Esophagus squamous epithelium (tissue), 4 donors: Measurements from ENCODE around the gene IMMT.

Experiments used
- CTCF ChIP-seq, 6 experiments: fragments of 450-650 bp in 4 of 6; fragments of 200-600 bp in 2 of 6; sonication (generic) in 2 of 6; IDR thresholded peaks; one replicate each; pipeline ENCODE4 v1.5.1; 2016 to 2019; ENCODE audit warnings: antibody characterized with exemption in 6 of 6, mild to moderate bottlenecking in 4 of 6, moderate library complexity in 4 of 6
- POLR2A ChIP-seq, 4 donors: fragments of 450-650 bp; IDR thresholded peaks; one replicate each; pipeline ENCODE4 v1.6.1; 2017; ENCODE audit warnings: antibody characterized with exemption in 4 of 4, mild to moderate bottlenecking in 4 of 4, moderate library complexity in 3 of 4

- TF ChIP-seq CTCF (IDR thresholded peaks at IDR 0.05) (no peak), POLR2A (IDR thresholded peaks at IDR 0.05) (no peak)
Measured at GRCh38 chr2:86186431-86186830, 8.8 kb downstream of the IMMT start.
